GM21619 (cell line): ENCODE data around the gene SHC3.

ENCODE experiments used
- ATAC-seq: cut with Tn5 transposase; IDR thresholded peaks from one replicate; pipeline ENCODE4 v1.9.1; 2021; ENCODE audit not compliant: unreplicated experiment

The SHC3 gene

DNA sequence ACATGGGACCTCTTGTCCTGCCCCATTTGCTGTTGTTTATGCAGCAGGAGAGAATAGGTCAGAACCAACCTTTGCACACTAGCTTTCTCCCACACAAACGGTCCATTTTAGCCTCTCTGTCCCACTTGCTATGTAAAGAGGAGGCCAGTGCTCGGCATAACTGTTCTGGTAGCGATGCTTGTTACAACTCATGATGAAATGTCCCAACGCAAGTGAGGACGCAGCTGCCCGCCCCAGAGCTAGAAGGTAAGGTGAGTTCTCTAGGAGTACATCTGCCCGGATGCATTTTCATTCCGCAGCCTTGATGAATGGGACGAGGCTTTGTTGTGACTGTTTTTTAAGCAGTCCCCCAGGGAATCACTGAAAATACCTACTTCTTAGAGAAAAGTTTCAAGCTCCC lies 173.3 kb downstream of the SHC3 start:
- ATAC-seq, result no peak

DNA sequence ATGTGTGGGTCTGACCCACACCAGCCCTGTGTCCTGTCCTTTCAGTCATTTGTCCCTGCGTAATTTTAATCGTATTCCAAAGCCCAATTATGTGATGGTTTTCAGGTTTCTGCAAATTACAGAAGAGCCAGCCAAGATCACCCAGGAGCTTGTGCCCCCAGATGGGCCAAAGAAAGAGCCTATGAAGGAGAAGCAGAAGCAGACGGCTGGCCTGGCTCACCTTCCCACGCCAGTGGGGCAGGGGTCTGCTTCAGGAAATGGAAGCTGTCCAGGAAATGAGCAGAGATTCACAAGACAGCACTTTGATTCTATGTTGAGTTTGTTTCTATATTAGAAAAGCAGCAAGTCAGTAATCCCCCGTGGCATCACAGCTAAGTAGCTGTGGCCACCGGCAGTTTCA lies 175.6 kb downstream of the SHC3 start:
- ATAC-seq, result no peak

DNA sequence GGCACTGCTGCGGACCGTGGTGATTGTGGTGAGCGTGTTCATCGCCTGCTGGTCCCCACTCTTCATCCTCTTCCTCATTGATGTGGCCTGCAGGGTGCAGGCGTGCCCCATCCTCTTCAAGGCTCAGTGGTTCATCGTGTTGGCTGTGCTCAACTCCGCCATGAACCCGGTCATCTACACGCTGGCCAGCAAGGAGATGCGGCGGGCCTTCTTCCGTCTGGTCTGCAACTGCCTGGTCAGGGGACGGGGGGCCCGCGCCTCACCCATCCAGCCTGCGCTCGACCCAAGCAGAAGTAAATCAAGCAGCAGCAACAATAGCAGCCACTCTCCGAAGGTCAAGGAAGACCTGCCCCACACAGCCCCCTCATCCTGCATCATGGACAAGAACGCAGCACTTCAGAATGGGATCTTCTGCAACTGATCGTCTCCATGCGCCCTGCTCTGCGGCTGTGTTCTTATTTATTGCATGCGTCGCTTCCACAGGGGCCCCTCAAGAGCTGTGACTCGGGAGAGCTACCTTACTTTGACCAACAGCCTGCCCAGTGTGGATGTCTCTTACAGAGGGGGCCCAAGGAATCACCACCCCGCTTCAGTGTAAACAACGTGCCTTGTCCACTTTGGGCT lies 176.6 kb downstream of the SHC3 start:
- no peak for ATAC-seq

DNA sequence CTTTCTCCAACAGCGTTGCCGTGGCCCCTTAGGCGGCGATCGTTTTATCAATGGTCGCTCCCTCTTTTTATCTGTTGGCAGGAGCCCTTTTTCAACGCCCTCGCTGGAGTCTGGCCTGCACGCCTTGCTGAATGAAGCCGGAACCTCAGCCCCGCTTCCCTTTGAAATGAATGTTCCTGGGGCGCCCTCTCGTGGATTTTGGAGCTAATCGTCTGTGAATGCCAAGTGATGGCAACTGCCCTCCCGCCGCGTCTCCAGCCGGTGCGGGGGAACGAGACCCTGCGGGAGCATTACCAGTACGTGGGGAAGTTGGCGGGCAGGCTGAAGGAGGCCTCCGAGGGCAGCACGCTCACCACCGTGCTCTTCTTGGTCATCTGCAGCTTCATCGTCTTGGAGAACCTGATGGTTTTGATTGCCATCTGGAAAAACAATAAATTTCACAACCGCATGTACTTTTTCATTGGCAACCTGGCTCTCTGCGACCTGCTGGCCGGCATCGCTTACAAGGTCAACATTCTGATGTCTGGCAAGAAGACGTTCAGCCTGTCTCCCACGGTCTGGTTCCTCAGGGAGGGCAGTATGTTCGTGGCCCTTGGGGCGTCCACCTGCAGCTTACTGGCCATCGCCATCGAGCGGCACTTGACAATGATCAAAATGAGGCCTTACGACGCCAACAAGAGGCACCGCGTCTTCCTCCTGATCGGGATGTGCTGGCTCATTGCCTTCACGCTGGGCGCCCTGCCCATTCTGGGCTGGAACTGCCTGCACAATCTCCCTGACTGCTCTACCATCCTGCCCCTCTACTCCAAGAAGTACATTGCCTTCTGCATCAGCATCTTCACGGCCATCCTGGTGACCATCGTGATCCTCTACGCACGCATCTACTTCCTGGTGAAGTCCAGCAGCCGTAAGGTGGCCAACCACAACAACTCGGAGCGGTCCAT lies 177.4 kb downstream of the SHC3 start:
- ATAC-seq, result peak; percentile 78

DNA sequence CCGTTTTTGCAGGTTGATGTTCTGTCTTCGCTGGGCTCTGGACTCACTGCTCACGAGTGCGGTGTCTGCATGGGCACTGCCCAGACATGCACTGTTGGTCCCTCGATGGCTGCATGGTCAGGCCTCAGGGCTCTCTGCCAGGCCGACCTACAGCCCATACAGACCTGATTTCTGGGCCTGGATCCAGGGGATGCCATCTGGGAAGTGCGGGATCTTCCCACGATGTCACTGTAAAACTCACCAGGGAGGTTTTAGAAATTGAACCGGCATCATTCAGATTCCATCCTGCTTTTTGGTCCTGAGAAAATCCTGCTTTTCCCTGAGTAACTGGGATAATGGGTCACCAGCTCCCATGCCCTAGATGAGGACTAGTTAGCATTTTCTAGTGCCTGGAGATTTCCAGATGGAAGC lies 178.2 kb downstream of the SHC3 start:
- no peak for ATAC-seq

DNA sequence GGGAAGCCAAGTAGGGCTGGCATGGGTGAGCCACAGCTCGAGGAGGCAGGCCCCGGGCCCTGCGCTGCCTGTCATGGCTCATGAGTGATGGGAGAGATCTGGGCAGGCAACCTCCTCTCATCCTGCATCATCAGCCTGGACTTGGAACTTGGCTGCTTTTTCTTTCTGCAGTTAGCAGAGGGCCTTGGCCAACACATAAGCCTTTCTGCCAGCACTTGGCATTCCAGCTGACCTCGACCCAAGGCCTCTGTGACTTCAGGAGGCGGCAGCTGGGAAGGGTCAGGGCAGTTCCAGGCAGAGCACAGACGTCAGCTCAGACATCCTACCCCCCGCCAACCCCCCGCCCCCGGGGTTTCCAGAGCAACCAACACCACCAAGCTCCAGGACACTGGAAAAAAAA lies 179.7 kb downstream of the SHC3 start:
- ATAC-seq, result no peak

DNA sequence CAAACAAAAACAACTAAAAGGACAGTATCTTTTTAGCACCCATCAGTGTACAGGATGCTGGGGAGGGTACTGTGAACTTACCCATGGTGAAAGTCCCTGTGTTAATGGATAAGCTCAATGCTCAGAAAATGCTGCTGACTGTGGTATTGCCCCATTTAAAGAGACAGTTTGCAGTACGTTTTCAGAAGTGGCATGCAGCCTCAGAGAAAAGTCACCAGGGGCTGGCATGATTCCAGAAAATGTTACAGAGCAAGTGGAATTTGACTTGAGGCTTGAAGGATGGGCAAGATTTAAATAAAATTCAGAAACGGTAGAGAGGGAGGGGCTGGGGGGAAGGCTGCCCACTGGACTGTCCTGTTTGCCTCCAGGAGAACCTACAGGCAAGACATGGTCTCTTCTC lies 180.1 kb downstream of the SHC3 start:
- no peak for ATAC-seq

DNA sequence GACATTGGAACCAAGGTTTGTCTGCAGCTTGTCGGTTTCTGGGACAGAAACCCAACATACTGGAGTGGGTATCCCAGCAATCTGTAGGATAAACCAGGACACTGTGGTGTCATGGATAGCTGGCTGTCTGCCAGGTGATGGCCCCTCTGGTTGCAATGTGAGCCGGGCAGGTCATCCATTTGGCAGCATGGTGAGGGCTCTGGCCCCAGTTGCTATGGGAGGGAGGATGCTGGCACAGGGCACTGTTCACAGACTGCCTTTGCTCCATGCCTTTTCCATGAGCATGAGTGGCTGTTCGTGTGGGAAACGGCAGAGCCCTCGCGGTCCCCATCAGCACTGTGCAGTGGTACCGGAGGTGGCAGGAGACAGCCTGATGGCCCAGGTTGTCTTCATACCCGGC lies 181.0 kb downstream of the SHC3 start:
- no peak for ATAC-seq

DNA sequence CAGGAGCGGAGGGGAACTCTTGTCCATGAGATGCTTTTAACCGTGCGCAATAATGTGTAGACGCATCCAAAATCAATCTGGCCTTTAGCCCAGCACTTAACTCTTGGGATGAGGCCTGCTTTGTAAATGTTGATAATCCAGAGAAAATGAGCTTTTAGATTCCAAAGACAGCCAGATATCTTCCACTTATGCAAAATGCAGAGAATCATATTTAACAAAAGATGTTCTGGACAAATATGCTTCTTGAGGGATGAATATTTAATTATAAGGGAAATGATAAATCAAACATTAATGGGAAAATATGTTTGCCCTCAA lies 181.7 kb downstream of the SHC3 start:
- ATAC-seq, result no peak

DNA sequence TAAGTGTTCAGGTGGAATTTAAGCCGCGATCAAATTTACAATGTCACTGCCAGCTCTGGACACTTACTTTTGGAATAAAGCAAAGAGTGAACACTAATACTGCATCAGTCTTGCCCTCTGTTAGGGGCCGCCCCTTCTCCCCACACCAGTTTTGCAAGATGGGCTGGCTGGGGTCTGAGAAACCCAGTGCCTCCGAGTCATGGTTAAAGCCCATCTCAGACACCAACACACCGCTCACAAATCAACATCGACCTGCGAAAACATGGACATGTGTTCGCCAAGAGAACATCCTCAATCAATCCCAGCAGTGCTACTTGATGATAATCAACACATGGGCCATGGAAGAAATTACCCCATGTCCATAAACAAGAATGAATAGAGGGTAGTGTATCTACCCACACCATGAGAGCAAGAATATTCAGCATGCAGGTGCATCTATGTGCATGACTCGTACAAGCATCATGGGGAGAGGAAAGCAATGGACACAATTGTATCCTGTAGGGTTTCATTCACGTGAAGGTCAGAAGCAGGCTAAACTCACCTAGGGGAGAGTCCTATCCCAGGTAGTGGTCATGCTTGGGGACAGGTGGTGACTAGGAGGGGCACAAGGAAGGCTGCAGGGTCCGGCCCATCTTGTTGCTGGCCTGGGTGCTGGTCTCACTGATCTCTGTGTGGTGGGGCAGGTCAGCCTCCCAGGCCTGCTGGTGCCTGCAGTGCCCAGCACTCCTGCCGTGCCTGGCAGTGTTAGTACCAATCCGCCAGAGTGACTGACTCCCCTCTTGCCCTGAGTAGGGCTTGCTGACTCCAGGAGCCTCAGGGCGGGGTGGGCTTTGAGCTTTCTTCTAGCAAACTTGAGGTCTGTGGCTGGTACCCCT lies 182.3 kb downstream of the SHC3 start:
- ATAC-seq, result no peak

DNA sequence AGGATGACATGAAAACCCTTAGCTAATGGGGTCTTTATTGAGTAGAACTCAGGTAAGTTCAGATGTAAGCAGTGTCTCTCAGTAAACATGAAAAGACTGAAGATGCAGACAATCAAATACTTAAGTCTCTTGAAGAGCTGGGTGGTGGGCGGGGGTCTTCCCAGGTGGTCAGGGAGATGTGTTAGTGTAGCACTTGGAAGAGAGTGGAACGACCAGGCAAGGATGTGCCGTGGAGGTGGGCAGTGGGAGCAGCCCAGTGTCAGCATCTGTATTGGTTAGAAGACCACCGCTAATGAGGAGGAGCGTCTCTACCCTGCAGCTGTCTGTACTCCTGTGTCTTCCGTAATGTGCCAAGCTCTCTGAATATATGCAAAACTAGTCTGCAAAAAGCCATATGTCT lies 183.0 kb downstream of the SHC3 start:
- ATAC-seq, result no peak

DNA sequence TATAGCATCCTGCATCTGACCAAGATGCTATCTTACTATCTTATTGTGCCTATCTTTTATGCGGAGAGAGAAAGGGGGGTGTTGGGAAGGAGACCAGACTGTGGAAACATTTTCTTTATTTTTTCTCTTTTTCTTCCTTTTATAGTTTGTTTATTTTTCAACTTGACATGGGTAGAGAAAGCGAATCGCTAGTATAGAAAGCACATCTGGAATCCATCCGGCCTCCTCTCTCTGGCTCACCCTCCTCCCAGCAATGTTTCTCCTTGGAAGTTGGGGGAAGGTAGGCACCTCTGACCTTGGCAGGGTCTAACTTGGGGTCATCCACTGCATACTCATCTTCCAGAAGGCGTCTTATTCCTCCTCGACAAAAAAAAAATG lies 183.4 kb downstream of the SHC3 start:
- ATAC-seq, result no peak

DNA sequence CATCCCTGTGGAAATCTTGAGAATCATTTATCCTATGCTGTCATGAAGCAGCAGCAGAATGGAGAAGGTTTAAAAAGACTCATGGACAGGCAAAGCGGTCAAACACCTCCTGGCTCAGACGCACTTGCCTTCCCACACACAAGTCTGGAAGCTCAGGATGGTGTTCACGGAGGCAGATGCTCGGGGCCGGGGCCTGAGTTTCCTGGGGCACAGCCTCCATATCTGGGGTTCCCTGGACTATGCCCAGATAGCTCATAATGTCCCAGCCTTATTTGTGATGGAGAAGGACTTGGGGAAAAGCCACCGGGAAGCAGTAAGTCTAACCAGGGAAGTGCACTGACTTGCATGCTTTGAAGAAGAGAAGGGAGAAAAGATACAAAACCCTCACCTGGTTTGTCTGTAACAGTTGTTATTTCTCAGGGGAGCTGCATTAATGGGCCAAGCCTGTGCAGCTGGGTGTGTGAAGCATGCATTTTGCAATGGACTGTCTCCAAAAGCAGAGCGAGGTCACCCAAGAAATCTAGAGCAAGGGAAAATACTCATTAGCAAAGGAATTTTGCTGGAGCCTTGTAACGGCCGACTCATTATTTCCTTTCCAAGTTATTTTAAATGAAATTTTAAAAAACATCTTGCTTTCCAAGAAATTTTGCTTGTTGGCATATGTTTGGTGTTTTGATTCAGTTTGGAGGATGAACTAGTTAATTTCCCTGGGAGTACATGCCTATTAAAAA lies 184.0 kb downstream of the SHC3 start:
- ATAC-seq, result no peak

DNA sequence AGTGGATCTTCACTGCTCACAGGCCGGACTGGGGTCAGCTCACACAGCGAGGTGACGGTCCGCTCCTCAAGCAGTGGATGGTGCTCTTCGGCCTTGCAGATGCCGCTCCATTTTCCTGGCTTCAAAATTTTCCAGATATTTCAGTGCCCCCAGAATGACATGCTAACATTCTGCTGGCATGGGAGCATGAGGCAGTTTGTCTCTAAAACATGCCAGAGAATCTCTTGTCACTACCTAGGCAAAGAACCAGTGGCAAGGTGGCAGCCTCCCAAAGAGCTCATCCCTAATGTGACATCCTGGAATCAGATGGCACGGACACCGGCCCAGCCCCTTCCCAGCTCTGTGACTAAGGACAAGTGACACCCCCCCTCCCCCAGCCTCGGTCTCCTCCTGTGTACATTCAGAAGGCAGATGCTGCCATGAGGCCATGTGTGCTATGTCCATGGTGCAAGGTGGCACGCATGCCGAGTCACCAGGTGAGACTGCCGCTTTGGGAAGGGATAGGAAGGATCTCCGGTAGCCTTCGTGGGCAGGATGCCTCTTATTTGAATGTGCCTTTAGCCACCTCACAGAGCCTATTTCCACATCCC lies 184.7 kb downstream of the SHC3 start:
- ATAC-seq, result no peak

DNA sequence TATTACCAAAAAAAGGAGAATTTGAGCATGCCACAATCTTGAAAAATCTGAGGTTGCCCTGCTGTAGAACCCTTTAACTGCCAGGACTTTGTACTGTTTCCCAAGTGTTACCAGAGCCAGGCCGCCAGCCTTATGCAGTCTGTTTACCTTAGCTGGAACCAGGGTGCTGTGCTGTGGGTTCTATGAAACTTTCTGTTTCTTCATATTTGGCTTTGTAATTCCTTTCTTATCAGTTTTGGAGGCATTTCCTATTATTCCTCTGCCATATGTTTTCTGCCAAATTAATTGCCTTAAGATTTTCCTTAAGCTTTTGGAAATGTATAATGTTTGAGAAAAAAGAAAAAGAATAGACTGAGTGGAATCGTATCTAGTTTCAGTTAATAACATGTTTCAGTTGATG lies 185.3 kb downstream of the SHC3 start:
- no peak for ATAC-seq

DNA sequence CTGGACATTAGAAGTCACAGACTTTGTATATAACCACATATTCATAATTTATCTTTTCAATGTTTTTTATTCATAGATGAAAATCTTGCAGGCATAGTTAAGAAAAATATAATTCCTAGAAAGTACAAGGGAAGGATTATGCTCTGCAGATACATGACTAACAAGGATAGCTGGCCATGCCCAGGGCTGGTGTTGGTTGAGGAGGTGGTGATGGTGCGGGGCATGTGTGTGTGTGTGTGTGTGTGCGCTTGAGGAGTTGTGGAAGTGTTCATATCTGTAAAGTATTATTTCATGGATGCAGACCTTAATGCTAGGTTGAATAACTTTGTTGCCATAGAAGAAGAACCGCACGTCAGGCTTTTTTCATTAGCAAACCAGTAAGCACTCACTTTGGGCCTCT lies 186.1 kb downstream of the SHC3 start:
- no peak for ATAC-seq

DNA sequence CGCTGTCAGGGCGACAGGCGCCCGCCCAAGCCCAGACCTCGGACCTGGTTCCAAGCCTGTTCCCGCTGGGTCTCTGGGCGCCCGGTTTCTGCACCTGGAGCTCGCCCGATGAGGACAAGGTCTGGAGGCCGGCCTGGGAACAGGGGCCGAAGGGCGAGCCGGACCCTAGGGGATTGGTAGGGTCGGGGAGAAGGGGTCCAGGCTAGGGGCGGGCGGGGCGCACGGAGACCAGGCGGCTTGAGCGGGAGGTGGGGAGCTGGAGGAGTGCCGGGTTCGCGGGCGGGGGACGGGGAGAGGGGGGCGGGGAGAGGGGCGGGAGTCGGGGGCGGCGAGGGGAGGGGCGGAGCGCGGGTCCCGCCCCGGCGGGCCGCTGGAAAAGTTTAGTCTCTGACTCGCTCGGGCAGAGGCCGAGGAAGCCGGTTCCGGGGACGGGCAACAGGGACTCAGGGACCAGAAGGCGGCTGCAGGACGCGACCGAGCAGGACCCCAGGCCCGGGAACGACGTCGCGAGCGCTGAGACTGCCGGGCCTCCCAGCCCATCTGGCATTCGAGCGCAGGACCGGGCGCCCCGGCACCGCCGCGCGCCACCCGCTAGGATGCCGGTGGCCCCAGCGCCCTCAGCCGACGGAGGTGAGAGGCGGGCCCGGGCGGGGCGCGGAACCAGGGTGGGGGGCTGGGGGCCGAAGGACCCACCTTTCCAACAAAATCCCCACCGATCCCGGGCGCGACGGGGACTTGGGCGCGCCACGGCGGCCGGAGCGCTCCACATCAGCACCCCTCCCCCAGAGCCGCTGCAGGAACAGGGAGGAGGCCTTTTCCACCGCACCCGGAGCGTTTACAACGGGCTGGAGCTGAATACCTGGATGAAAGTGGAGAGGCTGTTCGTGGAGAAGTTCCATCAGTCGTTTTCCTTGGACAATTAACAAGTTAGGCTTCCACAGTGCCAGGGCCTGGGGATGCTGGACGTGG lies 187.3 kb downstream of the SHC3 start, which contains the start of gene S1PR3:
Gene S1PR3, plus strand, starts transcription at position 403 of the 969 bp plus-strand sequence. CDS start 9,733 bp downstream, outside the sequence.
- ATAC-seq, result no peak

DNA sequence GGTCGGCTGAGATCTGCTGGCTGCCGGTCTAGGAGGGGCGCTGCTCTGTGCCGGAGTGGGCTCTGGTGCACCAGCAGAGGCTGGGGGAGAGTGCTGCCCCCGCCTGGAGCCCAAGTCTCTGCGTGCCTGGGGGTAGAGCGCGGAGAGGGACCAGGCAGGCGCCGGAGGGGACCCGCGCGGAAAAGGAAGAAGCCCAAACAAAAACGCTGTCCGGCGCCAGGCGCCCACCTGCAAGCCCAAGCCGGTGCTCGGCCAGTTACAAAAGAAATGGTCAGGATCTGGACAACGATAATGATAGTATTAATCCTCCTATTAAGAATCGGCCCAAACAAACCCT lies 187.9 kb downstream of the SHC3 start:
- no peak for ATAC-seq

DNA sequence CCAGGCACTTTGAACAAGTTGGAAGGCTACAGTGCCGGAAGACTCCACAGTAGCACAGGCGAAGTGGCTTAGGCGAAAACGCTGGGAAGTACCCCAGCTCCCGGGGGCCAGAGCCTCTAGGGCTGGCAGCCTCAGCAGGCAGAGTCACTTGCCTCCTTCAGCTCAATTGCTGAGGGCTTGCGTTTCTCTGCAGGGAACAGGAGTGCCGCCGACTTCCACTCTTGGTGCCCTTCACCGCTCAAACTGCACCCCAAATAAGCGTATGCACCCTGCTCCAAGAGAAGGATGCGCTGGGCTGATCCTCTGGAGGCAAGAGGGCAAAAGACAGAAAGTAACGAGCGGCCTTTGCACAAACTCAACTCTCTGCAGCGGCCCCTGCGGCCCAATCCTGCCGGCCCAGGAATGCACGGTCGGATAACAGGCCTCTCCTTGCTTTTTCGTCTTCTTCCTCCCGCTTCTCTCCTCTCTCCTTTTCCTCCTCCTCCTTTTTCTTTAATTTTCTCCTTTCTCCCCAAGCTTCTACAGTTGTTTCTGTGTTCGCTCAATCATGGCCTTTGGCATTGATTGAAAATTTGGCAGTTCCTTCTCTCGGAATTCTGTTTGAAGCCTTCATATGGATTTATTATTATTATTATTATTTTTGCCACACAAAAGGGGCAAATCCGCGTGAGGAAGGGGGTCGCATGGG lies 188.4 kb downstream of the SHC3 start:
- no peak for ATAC-seq
